Hepatocyte (in vitro differentiated cells): ENCODE results near the gene NLRP11.

Experiments used
- EZH2 ChIP-seq: fragments of 200-600 bp; sonication (generic); IDR thresholded peaks from 2 replicates; pipeline ENCODE4 v1.6.1; 2016; ENCODE audit warnings: antibody characterized with exemption, mild to moderate bottlenecking, borderline replicate concordance
- TF ChIP-seq, protein P1 (sequence below): fragments of 200-600 bp; sonication (generic); IDR thresholded peaks from 2 replicates; pipeline ENCODE4 v1.5.1; 2016; ENCODE audit warnings: antibody characterized with exemption, mild to moderate bottlenecking; ENCODE audit not compliant: poor library complexity

GRCh38 chr19:55777528-55777927 is 54.3 kb downstream of the NLRP11 start:
- TF ChIP-seq, protein P1, sequence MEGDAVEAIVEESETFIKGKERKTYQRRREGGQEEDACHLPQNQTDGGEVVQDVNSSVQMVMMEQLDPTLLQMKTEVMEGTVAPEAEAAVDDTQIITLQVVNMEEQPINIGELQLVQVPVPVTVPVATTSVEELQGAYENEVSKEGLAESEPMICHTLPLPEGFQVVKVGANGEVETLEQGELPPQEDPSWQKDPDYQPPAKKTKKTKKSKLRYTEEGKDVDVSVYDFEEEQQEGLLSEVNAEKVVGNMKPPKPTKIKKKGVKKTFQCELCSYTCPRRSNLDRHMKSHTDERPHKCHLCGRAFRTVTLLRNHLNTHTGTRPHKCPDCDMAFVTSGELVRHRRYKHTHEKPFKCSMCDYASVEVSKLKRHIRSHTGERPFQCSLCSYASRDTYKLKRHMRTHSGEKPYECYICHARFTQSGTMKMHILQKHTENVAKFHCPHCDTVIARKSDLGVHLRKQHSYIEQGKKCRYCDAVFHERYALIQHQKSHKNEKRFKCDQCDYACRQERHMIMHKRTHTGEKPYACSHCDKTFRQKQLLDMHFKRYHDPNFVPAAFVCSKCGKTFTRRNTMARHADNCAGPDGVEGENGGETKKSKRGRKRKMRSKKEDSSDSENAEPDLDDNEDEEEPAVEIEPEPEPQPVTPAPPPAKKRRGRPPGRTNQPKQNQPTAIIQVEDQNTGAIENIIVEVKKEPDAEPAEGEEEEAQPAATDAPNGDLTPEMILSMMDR, result no peak
- TF ChIP-seq EZH2, result no peak
